ENCODE measurements around the gene LRRN4CL.
A peak's percentile ranks its signal among the peaks of the same experiment; 100 is the strongest.
"Not testable (repeated sequence)": the region's sequence is repeated elsewhere in the genome, so short reads cannot be mapped to it uniquely, and the experiment has no call there.

Gene LRRN4CL

GRCh38 chr11:62709247-62710000 lies 20.1 kb upstream of the LRRN4CL start:
- DNase-seq = peak; percentile 98 to 100 (median 99)

GRCh38 chr11:62708793-62709192 lies 19.5 kb upstream of the LRRN4CL start:
- peak in 2 of 3 experiments; percentile 70 to 88 for DNase-seq

GRCh38 chr11:62708392-62708791 lies 19.1 kb upstream of the LRRN4CL start:
- DNase-seq = no peak

- peak; percentile 42 to 68 (median 64) for DNase-seq
Observed at GRCh38 chr11:62707277-62707861, 18.0 kb upstream of the LRRN4CL start, which contains the start of the genes BSCL2 and GNG3. Gene BSCL2, minus strand, starts transcription at chr11:62707424. Its CDS starts 229 bp downstream, at chr11:62707195. Gene GNG3, plus strand, starts transcription at chr11:62707676. Its CDS starts 620 bp downstream, at chr11:62708296.

- DNase-seq = no peak
Observed at GRCh38 chr11:62706850-62707247, 17.5 kb upstream of the LRRN4CL start.

- peak; percentile 95 to 99 (median 99) for DNase-seq
Observed at GRCh38 chr11:62705880-62706849, 16.8 kb upstream of the LRRN4CL start.

GRCh38 chr11:62705413-62705812 lies 16.1 kb upstream of the LRRN4CL start:
- DNase-seq = peak; percentile 16 to 87 (median 76)

- not testable (repeated sequence) for DNase-seq
Observed at GRCh38 chr11:62703921-62704320, 14.6 kb upstream of the LRRN4CL start.

GRCh38 chr11:62702246-62702645 lies 12.9 kb upstream of the LRRN4CL start:
- no peak for DNase-seq

- peak; percentile 30 to 80 (median 71) for DNase-seq
Observed at GRCh38 chr11:62694455-62695167, 5.3 kb upstream of the LRRN4CL start.

- not testable (repeated sequence) for DNase-seq
Observed at GRCh38 chr11:62693624-62694023, 4.3 kb upstream of the LRRN4CL start.

GRCh38 chr11:62688491-62688890 lies 839 bp downstream of the LRRN4CL start:
- DNase-seq = no peak

GRCh38 chr11:62687508-62688396 lies 1.6 kb downstream of the LRRN4CL start:
- DNase-seq = no peak

GRCh38 chr11:62682518-62682917 lies 6.8 kb downstream of the LRRN4CL start:
- peak in 1 of 3 experiments; percentile 14 for DNase-seq

GRCh38 chr11:62680825-62681240 lies 8.5 kb downstream of the LRRN4CL start:
- DNase-seq = peak in 2 of 3 experiments; percentile 32 to 50

- peak; percentile 83 to 90 (median 83) for DNase-seq
Observed at GRCh38 chr11:62678770-62679696, 10.3 kb downstream of the LRRN4CL start, which contains the start of gene UBXN1. Gene UBXN1, minus strand, starts transcription at chr11:62679073. Its CDS starts 150 bp downstream, at chr11:62678923.

- DNase-seq = no peak
Observed at GRCh38 chr11:62678433-62678769, 10.9 kb downstream of the LRRN4CL start.

GRCh38 chr11:62677714-62678113 lies 11.6 kb downstream of the LRRN4CL start:
- no peak for DNase-seq

- no peak for DNase-seq
Observed at GRCh38 chr11:62677156-62677555, 12.2 kb downstream of the LRRN4CL start.

GRCh38 chr11:62676698-62677097 lies 12.6 kb downstream of the LRRN4CL start:
- no peak for DNase-seq

All from NCI-H1417 (cell line).